Measurements from ENCODE around the gene CIPC.
A peak's percentile ranks its signal among the peaks of the same experiment; 100 is the strongest.

CIPC gene

GRCh38 chr14:77076113-77076631 lies 21.9 kb upstream of the CIPC start:
- DNase-seq: peak; percentile 51
- no peak for TF ChIP-seq CTCF (IDR thresholded peaks at IDR 0.05)
- Mint-ChIP-seq H3K9me3 (peaks cover 20% of the 10 kb centered on the region), H3K27me3 (ENCODE audit: low read depth, poor library complexity) (peaks cover 3% of the 10 kb centered on the region), H3K27ac (peak overlapping the region; percentile 99), H3K4me1 (peaks cover 71% of the 10 kb centered on the region), H3K4me3 (peak overlapping the region; percentile 76), H3K36me3 (ENCODE audit: low read depth) (peaks cover 16% of the 10 kb centered on the region)

GRCh38 chr14:77077040-77077439 lies 21.0 kb upstream of the CIPC start:
- TF ChIP-seq CTCF (IDR thresholded peaks at IDR 0.05): no peak
- Mint-ChIP-seq H3K4me3 (peak overlapping the region; percentile 76), H3K9me3 (peaks cover 21% of the 10 kb centered on the region), H3K27ac (peak overlapping the region; percentile 99), H3K27me3 (ENCODE audit: low read depth, poor library complexity) (peaks cover 3% of the 10 kb centered on the region), H3K4me1 (peaks cover 68% of the 10 kb centered on the region), H3K36me3 (ENCODE audit: low read depth) (peaks cover 16% of the 10 kb centered on the region)
- no peak for DNase-seq

- H3K9me3 Mint-ChIP-seq: peaks cover 13% of the 10 kb centered on the region
- H3K27ac Mint-ChIP-seq: no peak overlapping the region
- H3K4me3 Mint-ChIP-seq: no peak overlapping the region
These were observed 15.7 kb upstream of the CIPC start for GRCh38 chr14:77082356-77082755.

GRCh38 chr14:77083082-77083481 lies 15.0 kb upstream of the CIPC start:
- H3K4me3 Mint-ChIP-seq: no peak overlapping the region
- H3K27me3 Mint-ChIP-seq (ENCODE audit: low read depth, poor library complexity): peaks cover 3% of the 10 kb centered on the region
- no peak overlapping the region for H3K27ac Mint-ChIP-seq
- peaks cover 70% of the 10 kb centered on the region for H3K4me1 Mint-ChIP-seq
- peaks cover 13% of the 10 kb centered on the region for H3K9me3 Mint-ChIP-seq
- peaks cover 7% of the 10 kb centered on the region for H3K36me3 Mint-ChIP-seq (ENCODE audit: low read depth)
- no peak for TF ChIP-seq CTCF (IDR thresholded peaks at IDR 0.05)
- no peak for DNase-seq

More at GRCh38 chr14:77082356-77082755, 15.7 kb upstream of the CIPC start:
- no peak for DNase-seq
- Mint-ChIP-seq H3K4me1 (peaks cover 67% of the 10 kb centered on the region), H3K27me3 (ENCODE audit: low read depth, poor library complexity) (peaks cover 3% of the 10 kb centered on the region), H3K36me3 (ENCODE audit: low read depth) (peaks cover 7% of the 10 kb centered on the region)
- no peak for TF ChIP-seq CTCF (IDR thresholded peaks at IDR 0.05)

GRCh38 chr14:77084985-77085384 lies 13.1 kb upstream of the CIPC start:
- H3K4me1 Mint-ChIP-seq: peaks cover 67% of the 10 kb centered on the region
- no peak for DNase-seq
- no peak for TF ChIP-seq CTCF (IDR thresholded peaks at IDR 0.05)
- H3K4me3 Mint-ChIP-seq: peak overlapping the region; percentile 10
- peaks cover 14% of the 10 kb centered on the region for H3K9me3 Mint-ChIP-seq
- peaks cover 7% of the 10 kb centered on the region for H3K36me3 Mint-ChIP-seq (ENCODE audit: low read depth)
- H3K27me3 Mint-ChIP-seq (ENCODE audit: low read depth, poor library complexity): peaks cover 7% of the 10 kb centered on the region
- H3K27ac Mint-ChIP-seq: peak overlapping the region; percentile 84

GRCh38 chr14:77085538-77085937 lies 12.5 kb upstream of the CIPC start:
- DNase-seq: no peak
- no peak for TF ChIP-seq CTCF (IDR thresholded peaks at IDR 0.05)
- peaks cover 67% of the 10 kb centered on the region for H3K4me1 Mint-ChIP-seq
- no peak overlapping the region for H3K4me3 Mint-ChIP-seq
- H3K9me3 Mint-ChIP-seq: peaks cover 15% of the 10 kb centered on the region
- peaks cover 7% of the 10 kb centered on the region for H3K27me3 Mint-ChIP-seq (ENCODE audit: low read depth, poor library complexity)
- peak overlapping the region; percentile 84 for H3K27ac Mint-ChIP-seq
- peaks cover 5% of the 10 kb centered on the region for H3K36me3 Mint-ChIP-seq (ENCODE audit: low read depth)
